Neuron (in vitro differentiated cells): ENCODE results near the gene SCARF2.

ENCODE experiments used
- H2AFZ ChIP-seq: one replicate; pipeline ENCODE4 v1.6.1; 2013; ENCODE audit warnings: low read depth, mild to moderate bottlenecking, inconsistent platforms, low read length, moderate library complexity
- H3K27me3 ChIP-seq: one replicate; pipeline ENCODE4 v1.6.1; 2013; ENCODE audit warnings: low read length; ENCODE audit not compliant: insufficient read depth
- H3K36me3 ChIP-seq: one replicate; pipeline ENCODE4 v1.6.1; 2013; ENCODE audit warnings: low read length; ENCODE audit not compliant: insufficient read depth
- H3K4me1 ChIP-seq: one replicate; pipeline ENCODE4 v1.6.1; 2013; ENCODE audit warnings: low read length; ENCODE audit not compliant: insufficient read depth
- H3K4me3 ChIP-seq: 2 replicates; pipeline ENCODE4 v1.5.1; 2013; ENCODE audit warnings: mild to moderate bottlenecking, low read length, moderate library complexity
- H3K9me3 ChIP-seq: one replicate; pipeline ENCODE4 v1.6.1; 2013; ENCODE audit warnings: low read length

Gene SCARF2

DNA sequence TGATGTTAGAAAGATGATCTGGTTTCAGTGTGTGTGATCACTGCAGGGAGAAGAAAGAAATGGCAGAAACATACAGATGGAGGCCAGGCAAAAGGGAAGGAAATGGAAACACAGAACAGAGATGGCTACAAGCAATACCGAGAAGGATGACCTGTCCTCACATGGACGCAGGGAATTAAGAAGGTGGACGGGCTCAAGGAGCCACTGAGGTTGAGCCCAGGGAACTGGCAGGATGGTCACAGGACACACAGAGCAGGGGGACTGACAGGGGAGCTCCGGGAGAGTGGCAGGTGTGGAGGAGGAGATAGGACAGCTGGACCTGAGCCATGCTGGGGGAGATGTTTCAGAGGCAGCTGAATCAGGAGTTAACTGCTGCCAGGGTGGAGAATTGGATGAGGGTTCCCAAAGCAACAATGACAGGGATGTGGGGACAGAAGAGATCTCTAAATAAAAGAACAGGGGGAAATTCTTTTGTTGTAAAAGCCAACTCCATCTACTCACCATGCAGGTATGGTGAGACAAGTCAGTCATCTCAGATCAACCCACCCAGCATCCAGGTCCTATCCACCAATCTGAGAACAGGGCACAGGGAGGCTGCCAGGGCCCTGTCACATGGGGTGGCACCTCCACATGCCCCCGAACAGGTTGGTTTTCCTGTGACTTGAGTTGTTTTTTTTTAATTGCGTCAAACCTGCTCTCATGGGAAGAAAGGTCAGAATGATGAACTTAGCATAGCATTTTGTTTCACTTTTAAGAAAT, 31.7 kb upstream of the SCARF2 start:
- H3K9me3 ChIP-seq, result no peaks in the 10 kb centered on the region
- H3K27me3 ChIP-seq, result no peaks in the 10 kb centered on the region
- H2AFZ ChIP-seq, result no peak overlapping the region
- H3K4me1 ChIP-seq, result no peaks in the 10 kb centered on the region
- peaks cover 42% of the 10 kb centered on the region for H3K36me3 ChIP-seq
- H3K4me3 ChIP-seq, result no peak overlapping the region

- peaks cover 59% of the 10 kb centered on the region for H3K36me3 ChIP-seq
- H3K9me3 ChIP-seq, result no peaks in the 10 kb centered on the region
- no peaks in the 10 kb centered on the region for H3K4me1 ChIP-seq
- no peak overlapping the region for H3K4me3 ChIP-seq
- no peak overlapping the region for H2AFZ ChIP-seq
- no peaks in the 10 kb centered on the region for H3K27me3 ChIP-seq
Observed at GRCh38 chr22:20466659-20467379, 29.2 kb upstream of the SCARF2 start.

DNA sequence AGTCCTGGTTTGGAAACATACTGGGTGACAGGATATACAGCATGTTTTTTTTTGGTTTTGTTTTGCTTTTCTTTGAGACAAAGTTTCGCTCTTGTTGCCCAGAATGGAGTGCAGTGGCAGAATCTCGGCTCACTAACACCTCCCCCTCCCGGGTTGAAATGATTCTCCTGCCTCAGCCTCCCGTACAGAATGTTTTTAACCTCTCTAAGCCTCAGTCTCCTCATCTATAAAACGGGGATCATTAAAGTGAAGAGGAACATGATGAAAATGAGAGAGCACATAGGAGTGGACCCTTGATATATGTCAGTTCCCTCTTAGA, 28.1 kb upstream of the SCARF2 start:
- no peak overlapping the region for H3K4me3 ChIP-seq
- no peaks in the 10 kb centered on the region for H3K4me1 ChIP-seq
- H3K9me3 ChIP-seq, result no peaks in the 10 kb centered on the region
- H3K36me3 ChIP-seq, result peaks cover 50% of the 10 kb centered on the region
- H2AFZ ChIP-seq, result no peak overlapping the region
- no peaks in the 10 kb centered on the region for H3K27me3 ChIP-seq

DNA sequence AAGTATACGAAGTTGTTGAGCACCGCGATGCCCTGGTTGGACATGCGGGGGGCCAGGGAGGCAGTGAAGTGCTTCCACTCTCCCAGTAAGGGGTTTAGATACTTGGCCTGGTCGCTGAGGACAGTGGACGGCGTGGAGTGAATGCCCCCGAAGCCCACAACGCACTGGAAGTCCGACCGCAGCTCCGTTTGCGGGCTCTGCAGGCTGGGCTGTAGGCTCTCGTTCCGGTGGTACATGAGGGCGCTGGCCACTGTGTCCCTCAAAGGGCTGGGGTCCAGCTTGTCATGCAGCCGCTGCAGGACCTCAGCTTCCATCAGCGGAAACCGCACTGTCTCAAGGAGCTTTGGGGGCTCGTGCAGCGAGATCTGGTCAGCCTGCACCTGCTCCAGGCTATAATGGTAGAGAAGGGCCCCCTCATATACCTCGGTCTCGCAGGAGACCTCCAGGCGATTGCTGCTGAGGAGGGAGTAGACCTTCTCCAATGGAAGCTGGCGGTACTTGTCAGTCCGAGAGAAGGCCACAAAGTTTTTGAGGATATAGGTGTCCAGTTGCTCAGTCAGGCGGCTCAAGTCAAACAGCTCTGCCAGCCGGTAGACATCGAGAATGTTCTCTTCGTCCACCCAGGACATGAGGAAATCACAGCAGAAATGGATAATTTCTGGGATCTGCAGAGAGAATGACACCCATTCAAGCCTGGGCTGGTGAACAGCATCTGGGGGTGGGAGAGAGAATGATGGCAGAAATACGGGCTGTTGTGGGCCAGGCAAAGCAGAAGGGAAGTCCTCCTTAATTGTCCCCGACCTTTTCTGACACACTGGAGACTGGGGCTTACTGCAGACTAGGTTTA, 27.5 kb upstream of the SCARF2 start:
- Histone ChIP-seq H3K36me3 (peaks cover 48% of the 10 kb centered on the region), H3K4me1 (peaks cover under 1% of the 10 kb centered on the region), H3K9me3 (no peaks in the 10 kb centered on the region), H3K4me3 (no peak overlapping the region), H3K27me3 (no peaks in the 10 kb centered on the region), H2AFZ (no peak overlapping the region)

GRCh38 chr22:20464096-20464614, 26.5 kb upstream of the SCARF2 start:
- Histone ChIP-seq H3K36me3 (peaks cover 42% of the 10 kb centered on the region), H3K4me1 (peaks cover 10% of the 10 kb centered on the region)

DNA sequence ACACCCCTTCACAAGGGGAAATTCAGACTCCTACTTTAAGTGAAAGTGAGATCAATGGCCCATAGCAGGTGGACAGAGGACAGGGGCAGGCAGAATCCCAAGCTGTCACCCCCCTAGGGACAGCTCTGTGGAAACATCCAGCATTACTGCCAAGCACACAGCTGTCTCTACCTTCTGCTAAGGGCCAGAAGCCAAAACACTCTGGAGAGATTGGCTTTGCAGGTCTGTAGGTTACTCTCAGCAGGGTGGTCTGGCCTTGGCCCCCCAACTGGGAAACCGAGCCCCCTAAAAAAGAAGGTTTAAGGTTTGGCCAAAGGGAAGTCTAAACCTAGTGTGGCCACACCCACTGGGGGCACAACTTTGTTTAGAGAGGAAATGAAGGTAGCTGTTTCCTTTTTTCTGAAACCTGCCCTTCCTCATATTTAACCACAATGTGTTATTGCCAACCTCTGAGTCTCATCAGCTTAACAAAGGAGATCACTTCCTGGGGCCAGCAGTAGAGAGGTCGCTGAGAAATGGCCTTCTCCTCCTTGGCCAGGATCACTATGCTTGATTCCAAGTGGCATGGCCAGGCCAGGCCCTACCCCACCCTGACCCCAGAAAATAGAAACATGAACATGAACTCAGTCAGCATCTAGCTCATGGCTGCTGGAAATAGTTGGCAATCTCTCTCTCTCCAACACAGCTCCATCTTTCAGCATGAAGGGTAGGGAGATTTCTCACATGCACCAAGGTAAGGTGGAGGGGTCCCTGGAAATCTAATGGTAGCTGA, 25.9 kb upstream of the SCARF2 start:
- no peaks in the 10 kb centered on the region for H3K27me3 ChIP-seq
- no peak overlapping the region for H2AFZ ChIP-seq
- no peaks in the 10 kb centered on the region for H3K9me3 ChIP-seq
- H3K36me3 ChIP-seq, result peaks cover 41% of the 10 kb centered on the region
- H3K4me1 ChIP-seq, result peaks cover 10% of the 10 kb centered on the region
- no peak overlapping the region for H3K4me3 ChIP-seq

More at GRCh38 chr22:20464096-20464614, 26.5 kb upstream of the SCARF2 start:
- H3K9me3 ChIP-seq, result no peaks in the 10 kb centered on the region
- no peaks in the 10 kb centered on the region for H3K27me3 ChIP-seq
- H2AFZ ChIP-seq, result no peak overlapping the region
- no peak overlapping the region for H3K4me3 ChIP-seq

- H2AFZ ChIP-seq, result no peak overlapping the region
- no peak overlapping the region for H3K4me3 ChIP-seq
- H3K27me3 ChIP-seq, result no peaks in the 10 kb centered on the region
- peaks cover 10% of the 10 kb centered on the region for H3K4me1 ChIP-seq
- H3K9me3 ChIP-seq, result no peaks in the 10 kb centered on the region
- H3K36me3 ChIP-seq, result peaks cover 43% of the 10 kb centered on the region
Observed at GRCh38 chr22:20459862-20460261, 22.2 kb upstream of the SCARF2 start.

DNA sequence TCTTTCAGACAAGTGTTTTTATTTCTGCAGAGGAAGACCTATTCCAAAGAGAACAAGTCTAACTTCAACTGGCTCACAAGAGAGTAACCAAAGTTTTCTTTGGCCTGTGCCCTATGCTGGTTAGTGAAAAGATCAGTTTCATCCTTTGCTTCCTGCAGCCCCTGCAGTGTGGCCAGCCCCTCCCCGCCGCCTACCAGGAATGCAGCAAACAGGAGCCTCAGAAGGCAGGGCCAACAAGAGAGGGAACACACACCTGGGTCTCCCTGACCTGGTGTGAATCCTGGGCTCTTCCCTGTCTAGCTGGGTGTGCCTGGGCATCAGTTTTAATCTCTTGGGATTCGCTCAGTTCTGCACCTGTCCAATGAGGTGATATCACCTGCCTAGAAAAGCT, 21.5 kb upstream of the SCARF2 start:
- peaks cover 10% of the 10 kb centered on the region for H3K4me1 ChIP-seq
- no peak overlapping the region for H3K4me3 ChIP-seq
- no peaks in the 10 kb centered on the region for H3K9me3 ChIP-seq
- no peaks in the 10 kb centered on the region for H3K27me3 ChIP-seq
- H3K36me3 ChIP-seq, result peaks cover 41% of the 10 kb centered on the region
- H2AFZ ChIP-seq, result no peak overlapping the region

DNA sequence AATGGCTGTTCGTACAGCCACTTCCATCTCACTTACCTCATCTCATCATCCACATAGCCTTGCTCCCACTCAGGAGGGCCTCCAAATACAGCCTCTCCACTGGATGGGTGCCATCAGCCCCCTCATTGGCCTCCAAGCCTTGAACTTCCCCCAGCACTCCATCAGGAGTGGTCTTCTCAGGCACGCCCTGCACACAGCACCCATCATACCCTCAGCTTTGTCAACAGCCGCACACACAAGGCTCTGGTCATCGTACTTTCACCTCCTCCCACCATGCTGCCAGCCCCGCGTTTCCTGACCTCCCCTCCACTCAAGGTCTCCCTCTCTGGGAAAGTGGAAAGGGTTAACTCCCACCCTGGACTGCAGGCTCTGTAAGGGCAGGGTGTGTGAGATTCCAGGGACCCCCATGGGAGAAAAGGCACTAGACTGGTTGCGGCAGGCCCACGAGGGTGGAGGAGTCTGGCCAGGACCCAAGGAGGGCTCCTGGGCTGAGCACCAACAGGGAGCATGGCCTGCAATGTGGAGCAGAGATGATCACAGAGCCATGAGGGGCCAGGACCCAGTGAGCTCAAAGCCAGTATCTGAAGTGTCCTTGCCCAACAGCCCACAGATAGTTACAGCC, 21.0 kb upstream of the SCARF2 start:
- Histone ChIP-seq H2AFZ (no peak overlapping the region), H3K4me1 (peaks cover 10% of the 10 kb centered on the region), H3K27me3 (no peaks in the 10 kb centered on the region), H3K36me3 (peaks cover 36% of the 10 kb centered on the region), H3K4me3 (no peak overlapping the region), H3K9me3 (no peaks in the 10 kb centered on the region)

DNA sequence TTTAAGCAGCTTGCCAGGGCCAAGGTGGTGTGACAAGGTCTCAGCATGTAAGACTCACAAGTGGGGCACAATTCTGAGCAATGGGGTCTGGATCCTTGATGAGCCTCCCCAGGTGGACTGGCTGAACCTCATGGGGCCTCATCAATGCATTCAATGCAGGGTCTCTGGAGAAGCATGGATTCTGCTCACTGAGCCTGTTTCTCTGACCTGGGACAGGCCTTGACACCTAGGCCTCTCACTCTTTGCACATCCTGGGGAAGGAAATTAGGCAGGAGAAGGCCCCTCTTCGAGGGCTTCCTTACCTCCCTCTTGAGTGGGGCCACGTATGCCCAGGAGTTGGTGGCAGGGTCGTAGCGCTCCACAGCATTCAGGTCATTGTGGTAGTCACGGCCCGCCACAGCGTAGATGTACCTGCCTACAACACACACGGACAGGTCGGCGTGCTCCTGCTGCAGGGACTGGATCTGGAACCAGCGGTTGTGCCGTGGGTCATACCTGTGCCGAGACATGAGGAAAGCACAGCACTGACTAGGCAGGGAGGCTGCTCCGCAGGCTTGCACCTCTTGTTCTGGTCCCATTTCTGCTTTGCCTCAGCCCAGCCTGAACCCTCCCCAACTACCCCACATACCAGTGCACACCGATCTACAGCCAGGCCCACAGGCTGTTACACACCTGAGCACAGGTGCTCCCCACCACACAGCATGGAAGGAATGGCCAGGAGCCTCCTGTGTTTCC, 20.0 kb upstream of the SCARF2 start:
- peaks cover 10% of the 10 kb centered on the region for H3K4me1 ChIP-seq
- H3K4me3 ChIP-seq, result no peak overlapping the region
- H3K27me3 ChIP-seq, result no peaks in the 10 kb centered on the region
- no peak overlapping the region for H2AFZ ChIP-seq
- H3K36me3 ChIP-seq, result peaks cover 30% of the 10 kb centered on the region
- H3K9me3 ChIP-seq, result no peaks in the 10 kb centered on the region

DNA sequence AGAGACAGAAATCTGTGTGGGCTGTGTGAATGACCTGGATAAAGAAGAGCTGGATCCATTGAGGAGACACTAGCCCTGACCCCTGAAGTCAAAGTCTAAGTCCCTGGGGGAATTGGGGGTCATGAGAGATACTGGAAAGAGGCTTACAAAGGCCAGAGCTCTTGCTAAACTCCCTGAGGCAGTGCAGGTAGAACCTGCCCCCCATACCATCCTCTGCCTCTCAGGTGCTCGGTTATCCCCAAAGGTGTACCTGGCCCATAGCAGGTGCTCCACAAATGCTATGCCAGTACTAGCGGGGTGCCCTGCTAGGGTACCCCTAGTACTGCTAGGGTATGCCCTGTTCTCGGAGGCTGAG, 19.1 kb upstream of the SCARF2 start:
- H3K36me3 ChIP-seq, result peaks cover 36% of the 10 kb centered on the region
- H3K4me3 ChIP-seq, result no peak overlapping the region
- H3K9me3 ChIP-seq, result no peaks in the 10 kb centered on the region
- H3K4me1 ChIP-seq, result peaks cover 10% of the 10 kb centered on the region
- no peaks in the 10 kb centered on the region for H3K27me3 ChIP-seq
- no peak overlapping the region for H2AFZ ChIP-seq
